NCI-H2196 (cell line): ENCODE measurements around the gene CTIF.

Experiments
- DNase-seq: peaks from one replicate; lab custom pipeline; 2025; ENCODE audit not compliant: unreplicated experiment; lab: John Stamatoyannopoulos, UW

CTIF gene

GRCh38 chr18:48599391-48599790, 60.6 kb downstream of the CTIF start:
- DNase-seq: no peak

- no peak for DNase-seq
Measured at GRCh38 chr18:48600046-48600445, 61.2 kb downstream of the CTIF start.

GRCh38 chr18:48600456-48601090, 61.7 kb downstream of the CTIF start:
- DNase-seq: no peak

- DNase-seq: no peak
Measured at GRCh38 chr18:48601343-48601742, 62.5 kb downstream of the CTIF start.

- no peak for DNase-seq
Measured at GRCh38 chr18:48602759-48603390, 64.0 kb downstream of the CTIF start.

GRCh38 chr18:48605408-48605845, 66.6 kb downstream of the CTIF start:
- no peak for DNase-seq

GRCh38 chr18:48607056-48607984, 68.5 kb downstream of the CTIF start:
- DNase-seq: peak; percentile 12

GRCh38 chr18:48608581-48608980, 69.8 kb downstream of the CTIF start:
- no peak for DNase-seq

GRCh38 chr18:48609114-48609513, 70.3 kb downstream of the CTIF start:
- DNase-seq: no peak

- DNase-seq: no peak
Measured at GRCh38 chr18:48609820-48610815, 71.3 kb downstream of the CTIF start.

GRCh38 chr18:48611203-48611602, 72.4 kb downstream of the CTIF start:
- no peak for DNase-seq

- no peak for DNase-seq
Measured at GRCh38 chr18:48611785-48612480, 73.1 kb downstream of the CTIF start.

GRCh38 chr18:48612511-48612910, 73.7 kb downstream of the CTIF start:
- no peak for DNase-seq

GRCh38 chr18:48612917-48613316, 74.1 kb downstream of the CTIF start:
- no peak for DNase-seq

GRCh38 chr18:48613589-48614404, 75.0 kb downstream of the CTIF start:
- no peak for DNase-seq

GRCh38 chr18:48615566-48616401, 77.0 kb downstream of the CTIF start:
- DNase-seq: no peak

GRCh38 chr18:48616484-48617255, 77.8 kb downstream of the CTIF start:
- no peak for DNase-seq
